H1 (cell line): ENCODE results near the gene DNAJC28.

Experiments
- BCL11A ChIP-seq, 2 experiments: IDR thresholded peaks; one replicate each; pipeline ENCODE4 v1.6.1; 2011; ENCODE audit warnings: low read depth in 2 of 2, low read length in 2 of 2, mild to moderate bottlenecking in 2 of 2
- CHD2 ChIP-seq: IDR thresholded peaks from 2 replicates; pipeline ENCODE4 v1.6.1; 2012; ENCODE audit warnings: low read length, improper control_type of control experiment
- EGR1 ChIP-seq: IDR thresholded peaks from 2 replicates; pipeline ENCODE4 v1.6.1; 2011; ENCODE audit warnings: low read depth, low read length, borderline replicate concordance
- EP300 ChIP-seq, 2 experiments: IDR thresholded peaks; 1 replicate in 1 of 2; 2 replicates in 1 of 2; pipeline ENCODE4 v1.6.1; 2011 to 2012; ENCODE audit warnings: low read depth in 2 of 2, low read length in 2 of 2, mild to moderate bottlenecking in 2 of 2, borderline replicate concordance in 1 of 2, inconsistent platforms in 1 of 2, moderate library complexity in 1 of 2
- EZH2 ChIP-seq: fragments of 200-600 bp; sonication (generic); IDR thresholded peaks from 2 replicates; pipeline ENCODE4 v1.7.1; 2012; ENCODE audit warnings: low read depth, mild to moderate bottlenecking, moderate library complexity, low read length, inconsistent platforms; ENCODE audit not compliant: severe bottlenecking
- POLR2AphosphoS5 ChIP-seq: IDR thresholded peaks from 2 replicates; pipeline ENCODE4 v1.6.1; 2011; ENCODE audit warnings: low read depth, low read length
- USF2 ChIP-seq: IDR thresholded peaks from 2 replicates; pipeline ENCODE4 v1.6.1; 2011; ENCODE audit warnings: low read length, improper control_type of control experiment
- TF ChIP-seq, protein P1 (sequence below), 3 experiments: IDR thresholded peaks; 1 replicate in 2 of 3; 2 replicates in 1 of 3; pipeline versions ENCODE4 v1.5.1 to v1.6.1; 2011; ENCODE audit warnings: low read length in 3 of 3, mild to moderate bottlenecking in 3 of 3, inconsistent platforms in 2 of 3, low read depth in 1 of 3, moderate library complexity in 1 of 3; ENCODE audit not compliant: insufficient read depth in 1 of 3; ENCODE audit errors: control extremely low read depth in 1 of 3
- TF ChIP-seq, protein P2 (sequence below): IDR thresholded peaks from 2 replicates; pipeline ENCODE4 v1.6.1; 2012; ENCODE audit warnings: inconsistent platforms

GRCh38 chr21:33487996-33488395 lies 3.5 kb downstream of the DNAJC28 start:
- TF ChIP-seq EGR1 (no peak), EP300 (IDR thresholded peaks at IDR 0.05; ENCODE audit: borderline replicate concordance in 1 of 2, low read depth in 2 of 2, low read length in 2 of 2) (no peak), POLR2AphosphoS5 (no peak), EZH2 (no peak), CHD2 (no peak), USF2 (no peak), BCL11A (IDR thresholded peaks at IDR 0.05; ENCODE audit: low read depth in 2 of 2, low read length in 2 of 2) (no peak)
- TF ChIP-seq, protein P1, sequence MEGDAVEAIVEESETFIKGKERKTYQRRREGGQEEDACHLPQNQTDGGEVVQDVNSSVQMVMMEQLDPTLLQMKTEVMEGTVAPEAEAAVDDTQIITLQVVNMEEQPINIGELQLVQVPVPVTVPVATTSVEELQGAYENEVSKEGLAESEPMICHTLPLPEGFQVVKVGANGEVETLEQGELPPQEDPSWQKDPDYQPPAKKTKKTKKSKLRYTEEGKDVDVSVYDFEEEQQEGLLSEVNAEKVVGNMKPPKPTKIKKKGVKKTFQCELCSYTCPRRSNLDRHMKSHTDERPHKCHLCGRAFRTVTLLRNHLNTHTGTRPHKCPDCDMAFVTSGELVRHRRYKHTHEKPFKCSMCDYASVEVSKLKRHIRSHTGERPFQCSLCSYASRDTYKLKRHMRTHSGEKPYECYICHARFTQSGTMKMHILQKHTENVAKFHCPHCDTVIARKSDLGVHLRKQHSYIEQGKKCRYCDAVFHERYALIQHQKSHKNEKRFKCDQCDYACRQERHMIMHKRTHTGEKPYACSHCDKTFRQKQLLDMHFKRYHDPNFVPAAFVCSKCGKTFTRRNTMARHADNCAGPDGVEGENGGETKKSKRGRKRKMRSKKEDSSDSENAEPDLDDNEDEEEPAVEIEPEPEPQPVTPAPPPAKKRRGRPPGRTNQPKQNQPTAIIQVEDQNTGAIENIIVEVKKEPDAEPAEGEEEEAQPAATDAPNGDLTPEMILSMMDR (IDR thresholded peaks at IDR 0.05; ENCODE audit: control extremely low read depth in 1 of 3, insufficient read depth in 1 of 3, low read depth in 1 of 3, low read length in 3 of 3), result no peak
- TF ChIP-seq, protein P2, sequence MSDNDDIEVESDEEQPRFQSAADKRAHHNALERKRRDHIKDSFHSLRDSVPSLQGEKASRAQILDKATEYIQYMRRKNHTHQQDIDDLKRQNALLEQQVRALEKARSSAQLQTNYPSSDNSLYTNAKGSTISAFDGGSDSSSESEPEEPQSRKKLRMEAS, result no peak
